Esophagus (tissue), 2 donors: ENCODE measurements around the gene ENTREP3. TPM values are rescaled to one million over a fixed set of nuclear protein-coding genes. Genes with fewer than 3 reads are reported as not detected.
"Not testable (repeated sequence)": the region's sequence is repeated elsewhere in the genome, so short reads cannot be mapped to it uniquely, and the experiment has no call there.

Source experiments
- H3K27ac ChIP-seq, 2 donors: one replicate each; pipeline ENCODE4 v1.5.1; 2013; ENCODE audit warnings: low read depth in 2 of 2, mild to moderate bottlenecking in 2 of 2, inconsistent platforms in 1 of 2, low read length in 1 of 2, moderate library complexity in 1 of 2
- H3K27me3 ChIP-seq, 2 donors: one replicate each; pipeline ENCODE4 v1.6.1; 2013; ENCODE audit warnings: low read length in 2 of 2, control low read depth in 1 of 2, mild to moderate bottlenecking in 1 of 2; ENCODE audit not compliant: insufficient read depth in 2 of 2, control insufficient read depth in 1 of 2
- H3K36me3 ChIP-seq, 2 donors: one replicate each; pipeline ENCODE4 v1.6.1; 2013; ENCODE audit warnings: low read length in 1 of 2; ENCODE audit not compliant: control insufficient read depth in 2 of 2, insufficient read depth in 2 of 2
- H3K4me1 ChIP-seq, 2 donors: one replicate each; pipeline ENCODE4 v1.6.1; 2013; ENCODE audit warnings: low read length in 1 of 2; ENCODE audit not compliant: control insufficient read depth in 2 of 2, insufficient read depth in 2 of 2
- H3K4me3 ChIP-seq, 2 donors: one replicate each; pipeline ENCODE4 v1.5.1; 2013; ENCODE audit warnings: low read length in 2 of 2, mild to moderate bottlenecking in 2 of 2, low read depth in 1 of 2, moderate library complexity in 1 of 2
- H3K9me3 ChIP-seq, 2 donors: one replicate each; pipeline ENCODE4 v1.6.1; 2013; ENCODE audit warnings: mild to moderate bottlenecking in 2 of 2, low read depth in 1 of 2, low read length in 1 of 2, moderate library complexity in 1 of 2; ENCODE audit not compliant: control insufficient read depth in 2 of 2, insufficient read depth in 1 of 2
- WGBS, 2 donors: extraction: QIAGEN DNeasy Blood & Tissue Kit; methylation state at CpG; one replicate each; pipeline ENCODE4 v1.1.7; 2013; 5-methylcytosine and 5-hydroxymethylcytosine counted together
- polyA plus RNA-seq, 2 donors: library from polyadenylated mRNA; stranded (reverse); fragments of 200-250 nt; gene quantifications; one replicate each; pipeline ENCODE4 v1.2.3, GENCODE V29; 2013
- donor health status: healthy with polysubstance abuse.
- donor health status: Bipolar disorder and iron deficiency.

ENTREP3 gene
- polyA plus RNA-seq, 2 donors, result 12.7 to 13.6 TPM

DNA sequence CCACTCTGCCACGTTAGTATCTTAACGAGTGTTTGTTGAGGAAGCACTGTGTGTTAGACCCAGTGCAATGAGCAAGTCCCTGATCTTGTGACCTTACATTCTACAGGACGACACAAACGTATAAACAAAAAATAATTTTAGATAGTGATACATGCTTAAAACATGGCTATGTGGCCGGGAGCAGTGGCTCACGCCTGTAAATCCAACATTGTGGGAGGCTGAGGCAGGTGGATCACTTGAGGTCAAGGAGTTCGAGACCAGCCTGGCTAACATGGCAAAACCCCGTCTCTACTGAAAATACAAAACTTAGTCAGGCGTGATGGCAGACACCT is 27.2 kb downstream of the ENTREP3 start:
- peak overlapping the region; percentile 24 to 82 for H3K4me3 ChIP-seq
- peak overlapping the region; percentile 64 to 88 for H3K27ac ChIP-seq
- H3K36me3 ChIP-seq, result no peaks in the 10 kb centered on the region

DNA sequence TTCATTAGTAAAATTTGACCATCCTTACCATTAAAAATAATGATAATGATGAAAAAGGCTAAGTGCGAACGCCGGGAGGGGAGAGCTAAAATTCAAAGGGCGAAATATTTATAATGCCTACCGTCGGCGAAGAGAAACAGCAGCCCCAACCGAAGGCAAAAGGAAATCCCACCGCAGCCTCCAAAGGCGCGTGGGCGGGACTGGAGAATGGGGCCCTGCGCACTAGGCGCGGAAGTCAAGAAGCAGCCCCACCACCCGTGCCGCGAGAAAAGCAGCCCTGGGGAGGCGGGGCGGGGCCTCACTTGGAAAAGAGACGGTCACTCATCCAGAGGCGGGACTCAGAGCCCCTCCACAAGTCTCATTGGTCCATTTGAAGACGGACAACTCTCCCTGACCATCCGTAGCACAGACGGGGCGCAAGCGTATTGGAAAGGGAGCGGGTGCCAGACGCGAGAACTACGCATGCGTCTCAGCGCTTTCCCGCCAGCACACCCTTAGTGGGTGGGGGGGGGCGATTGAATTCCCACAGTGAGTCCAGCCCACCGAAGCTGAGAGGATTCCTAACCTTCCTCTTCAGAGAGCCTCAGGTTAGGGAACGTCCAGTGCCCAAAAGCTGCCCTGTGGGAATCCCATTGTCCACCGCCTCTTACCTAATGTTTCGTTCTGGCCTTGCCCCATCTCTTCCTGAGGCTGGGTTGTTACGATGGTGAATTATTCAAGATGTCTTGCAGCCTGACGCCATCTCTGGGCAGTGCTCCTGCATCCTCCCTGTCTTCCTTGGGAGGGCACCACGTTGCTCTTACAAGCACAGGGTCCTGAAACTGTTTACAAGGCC is 27.8 kb downstream of the ENTREP3 start:
- no peaks in the 10 kb centered on the region for H3K9me3 ChIP-seq
- H3K27ac ChIP-seq, result peak overlapping the region; percentile 74 to 92
- peaks cover 0 to 4% of the 10 kb centered on the region in 2 donors for H3K4me1 ChIP-seq
- peak overlapping the region; percentile 44 to 82 for H3K4me3 ChIP-seq
- 0 to 1% methylated on average over 42 of the region's 42 CpGs for WGBS, 2 donors
- no peaks in the 10 kb centered on the region for H3K27me3 ChIP-seq
- no peaks in the 10 kb centered on the region for H3K36me3 ChIP-seq

More for the DNA sequence above, 27.2 kb downstream of the ENTREP3 start:
- Histone ChIP-seq H3K27me3 (no peaks in the 10 kb centered on the region), H3K4me1 (peaks cover 0 to 4% of the 10 kb centered on the region in 2 donors), H3K9me3 (no peaks in the 10 kb centered on the region)
- WGBS, 2 donors, result 51% methylated on average over 9 of the region's 9 CpGs

DNA sequence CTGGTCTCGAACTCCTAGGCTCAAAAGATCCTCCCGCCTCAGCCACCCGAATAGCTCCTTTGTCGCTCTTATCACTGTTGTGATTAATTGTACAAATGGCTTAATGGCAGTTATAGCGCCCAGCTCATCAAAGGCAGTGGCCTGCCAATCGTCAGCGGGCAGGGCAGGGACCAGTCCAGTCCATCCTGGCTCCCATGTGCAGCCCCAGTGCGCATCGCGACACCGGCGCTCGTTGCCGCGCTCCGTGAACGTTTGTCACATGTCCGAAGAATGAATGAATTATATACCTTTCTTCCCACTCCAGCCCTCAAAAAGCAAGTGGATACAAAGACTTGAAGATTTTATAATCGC is 28.4 kb downstream of the ENTREP3 start:
- H3K4me1 ChIP-seq, result peaks cover 0 to 4% of the 10 kb centered on the region in 2 donors
- H3K27ac ChIP-seq, result peak overlapping the region; percentile 74 to 77
- H3K9me3 ChIP-seq, result no peaks in the 10 kb centered on the region
- WGBS, 2 donors, result 0 to 1% methylated on average over 19 of the region's 19 CpGs
- H3K36me3 ChIP-seq, result no peaks in the 10 kb centered on the region
- H3K27me3 ChIP-seq, result no peaks in the 10 kb centered on the region
- peak overlapping the region; percentile 44 to 82 for H3K4me3 ChIP-seq

DNA sequence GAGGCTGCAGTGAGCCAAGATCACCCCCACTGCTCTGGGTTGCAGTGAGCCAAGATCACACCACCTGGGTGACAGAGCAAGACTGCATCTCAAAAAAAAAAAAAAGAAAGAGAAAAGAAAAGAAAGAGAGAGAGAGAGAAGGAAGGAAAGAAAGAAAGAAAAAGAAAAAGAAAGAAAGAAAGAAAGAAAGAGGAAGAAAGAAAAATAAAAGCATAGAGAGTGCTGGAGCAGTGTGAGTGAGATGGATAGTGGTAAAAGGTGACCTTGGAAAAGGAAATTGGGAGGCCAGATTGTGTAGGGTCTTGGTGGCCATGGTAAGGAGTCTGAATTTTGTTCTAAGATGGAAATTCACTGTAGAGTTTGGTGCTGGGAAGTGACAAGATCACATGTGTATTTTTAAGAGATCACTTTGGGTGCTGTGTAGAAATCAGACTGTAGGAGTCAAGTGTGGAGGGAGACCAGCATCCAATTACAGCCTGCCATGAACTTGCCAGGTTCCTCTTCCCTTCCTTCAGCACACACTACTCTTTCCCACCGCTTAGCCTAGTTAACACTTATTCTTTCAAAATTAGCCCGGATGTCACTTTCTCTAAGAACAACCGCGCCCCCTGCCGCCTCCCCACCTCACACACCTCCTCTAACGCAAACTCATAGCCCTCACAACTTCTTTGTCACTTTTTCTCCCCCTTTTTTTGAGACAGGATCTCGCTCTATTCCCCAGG is 28.9 kb downstream of the ENTREP3 start:
- peak overlapping the region; percentile 74 to 77 for H3K27ac ChIP-seq
- 1% methylated on average over 7 of the region's 7 CpGs for WGBS, 2 donors
- H3K36me3 ChIP-seq, result no peaks in the 10 kb centered on the region
- peak overlapping the region; percentile 44 to 82 for H3K4me3 ChIP-seq
- no peaks in the 10 kb centered on the region for H3K27me3 ChIP-seq
- peaks cover 0 to 4% of the 10 kb centered on the region in 2 donors for H3K4me1 ChIP-seq
- H3K9me3 ChIP-seq, result no peaks in the 10 kb centered on the region

DNA sequence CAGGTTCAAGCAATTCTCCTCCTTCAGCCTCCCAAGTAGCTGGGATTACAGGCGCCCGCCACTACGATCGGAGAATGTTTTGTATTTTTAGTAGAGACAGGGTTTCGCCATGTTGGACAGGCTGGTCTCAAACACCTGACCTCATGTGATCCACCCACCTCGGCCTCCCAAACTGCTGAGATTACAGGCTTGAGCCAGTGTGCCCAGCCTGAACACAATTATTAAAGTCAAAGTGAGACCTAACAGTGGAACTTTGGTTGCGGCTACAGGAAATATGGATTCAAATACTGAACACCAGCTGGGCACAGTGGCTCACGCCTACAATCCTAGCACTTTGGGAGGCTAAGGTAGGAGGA is 29.9 kb downstream of the ENTREP3 start:
- 91 to 95% methylated on average over 8 of the region's 8 CpGs for WGBS, 2 donors
- peak overlapping the region in 1 of 2 donors; percentile 58 for H3K27ac ChIP-seq
- H3K4me1 ChIP-seq, H3K4me3 ChIP-seq, H3K27me3 ChIP-seq, H3K36me3 ChIP-seq, H3K9me3 ChIP-seq: not testable (repeated sequence)

DNA sequence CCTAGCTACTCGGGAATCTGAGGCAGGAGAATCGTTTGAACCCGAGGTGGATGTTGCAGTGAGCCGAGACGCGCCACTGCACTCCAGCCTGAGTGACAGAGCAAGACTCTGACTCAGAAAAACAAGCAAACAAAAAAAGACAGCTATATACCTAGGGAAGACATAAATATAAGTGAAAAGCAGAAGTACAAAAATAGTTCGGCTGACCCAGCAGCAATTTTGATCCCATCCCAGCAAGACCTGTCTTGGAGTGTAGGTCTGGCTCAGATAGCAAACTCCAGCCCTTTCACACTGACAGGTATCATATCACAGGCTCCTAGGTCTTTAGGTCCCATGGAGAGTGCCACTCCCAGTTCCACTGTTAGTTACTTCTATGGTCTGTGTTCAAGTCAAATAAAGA is 32.2 kb downstream of the ENTREP3 start:
- 78 to 81% methylated on average over 7 of the region's 7 CpGs for WGBS, 2 donors
- no peaks in the 10 kb centered on the region for H3K27me3 ChIP-seq
- H3K9me3 ChIP-seq, result no peaks in the 10 kb centered on the region
- no peaks in the 10 kb centered on the region for H3K36me3 ChIP-seq
- H3K27ac ChIP-seq, result peak overlapping the region in 1 of 2 donors; percentile 20
- H3K4me3 ChIP-seq, result no peak overlapping the region
- H3K4me1 ChIP-seq, result peaks cover 0 to 4% of the 10 kb centered on the region in 2 donors

DNA sequence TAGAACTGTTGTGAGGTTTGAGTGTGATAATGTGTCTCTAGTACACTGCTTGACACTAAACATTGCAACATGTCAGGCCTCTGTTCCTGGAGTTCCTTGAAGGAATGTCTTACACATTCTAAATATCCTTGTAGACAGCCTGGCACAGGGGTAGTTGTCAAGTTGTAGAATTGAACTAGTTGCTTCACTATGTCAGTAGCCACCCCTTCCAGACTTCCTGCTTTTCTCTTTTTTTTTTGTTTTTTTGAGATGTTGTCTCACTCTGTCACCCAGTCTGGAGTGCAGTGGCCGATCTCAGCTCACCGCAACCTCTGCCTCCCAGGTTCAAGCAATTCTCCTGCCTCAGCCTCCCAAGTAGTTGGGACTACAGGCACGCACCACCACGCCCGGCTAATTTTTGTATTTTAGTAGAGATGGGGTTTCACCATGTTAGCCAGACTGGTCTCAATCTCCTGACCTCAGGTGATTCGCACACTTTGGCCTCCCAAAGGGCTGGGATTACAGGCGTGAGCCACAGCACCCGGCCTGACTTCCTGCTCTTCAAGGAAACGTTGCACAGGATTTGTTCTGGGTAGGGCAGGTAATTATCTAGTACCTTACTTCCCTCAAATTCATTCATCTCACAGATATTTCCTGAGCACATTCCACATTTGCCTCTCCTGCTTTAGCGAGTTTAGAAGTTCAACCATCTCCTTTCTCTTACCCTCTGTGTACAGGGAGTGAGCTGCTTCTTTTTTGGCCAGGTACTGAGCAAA is 34.9 kb downstream of the ENTREP3 start:
- WGBS, 2 donors, result 77 to 80% methylated on average over 10 of the region's 10 CpGs

DNA sequence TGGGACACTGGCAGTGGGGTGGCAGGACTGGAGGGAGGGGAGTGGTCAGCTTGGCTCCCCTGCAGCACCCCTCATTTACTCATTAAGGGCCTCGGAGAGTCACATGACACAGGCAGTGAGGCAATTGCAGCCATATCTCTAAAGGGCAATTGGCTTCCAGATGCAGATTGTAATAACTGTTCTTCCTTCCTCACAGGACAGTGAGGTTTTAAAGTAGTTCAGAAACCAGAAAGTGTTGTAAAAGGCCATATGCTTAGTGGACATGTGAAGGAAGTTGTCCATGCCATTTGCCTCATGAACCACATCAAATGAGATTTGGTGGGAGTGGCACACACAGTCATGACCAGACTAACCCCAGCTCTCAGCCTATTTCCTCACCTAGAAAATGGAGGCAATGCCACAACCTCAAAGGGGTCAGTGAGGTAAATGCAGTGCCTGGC is 35.7 kb downstream of the ENTREP3 start:
- H3K4me3 ChIP-seq, result no peak overlapping the region
- WGBS, 2 donors, result 0 to 8% methylated on average over 1 of the region's 1 CpG
- H3K27ac ChIP-seq, result peak overlapping the region; percentile 30 to 64
- H3K27me3 ChIP-seq, result no peaks in the 10 kb centered on the region
- no peaks in the 10 kb centered on the region for H3K9me3 ChIP-seq
- peaks cover 3 to 5% of the 10 kb centered on the region in 2 donors for H3K4me1 ChIP-seq
- H3K36me3 ChIP-seq, result peaks cover 0 to 4% of the 10 kb centered on the region in 2 donors

More for the DNA sequence above, 34.9 kb downstream of the ENTREP3 start:
- not testable (repeated sequence) for H3K9me3 ChIP-seq, H3K27me3 ChIP-seq, H3K36me3 ChIP-seq, H3K4me1 ChIP-seq, H3K4me3 ChIP-seq
- H3K27ac ChIP-seq, result peak overlapping the region; percentile 30 to 55

DNA sequence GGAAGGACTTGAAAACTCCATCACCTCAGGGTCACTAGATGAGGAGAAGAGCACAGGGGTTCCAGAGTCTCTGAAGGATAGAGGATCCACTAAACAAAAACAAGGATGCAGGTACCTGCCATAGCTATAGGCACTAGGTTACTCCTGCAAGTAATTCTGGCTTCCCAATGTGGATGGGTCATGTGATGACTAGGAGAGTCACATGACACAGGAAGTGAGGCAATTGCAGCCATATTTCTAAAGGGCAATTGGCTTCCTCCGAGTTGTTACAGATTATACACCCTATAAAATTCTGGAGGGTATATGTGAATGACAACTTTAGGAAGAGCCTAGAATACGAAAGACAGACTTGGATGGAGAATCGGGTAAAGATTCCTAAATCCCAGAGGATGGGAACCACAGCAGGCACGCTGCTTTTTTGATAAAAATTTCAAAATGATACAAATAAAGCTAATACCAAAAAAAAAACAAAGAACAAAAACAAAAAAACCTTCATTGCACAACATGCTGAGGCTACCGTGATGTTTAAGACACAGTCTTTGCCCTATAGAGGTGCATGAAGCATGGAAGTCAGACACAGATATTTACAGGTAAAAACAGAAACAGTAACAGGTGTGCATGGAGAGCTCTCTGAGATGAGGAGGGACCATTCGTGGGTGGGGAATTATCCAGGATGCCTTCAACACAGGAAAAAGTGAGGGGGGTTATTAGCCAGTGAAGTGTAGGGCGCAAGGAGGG is 36.3 kb downstream of the ENTREP3 start:
- Histone ChIP-seq H3K9me3 (no peaks in the 10 kb centered on the region), H3K27ac (peak overlapping the region; percentile 11 to 64), H3K4me3 (no peak overlapping the region), H3K4me1 (peaks cover 3 to 5% of the 10 kb centered on the region in 2 donors), H3K36me3 (peaks cover 0 to 4% of the 10 kb centered on the region in 2 donors), H3K27me3 (no peaks in the 10 kb centered on the region)
- 44 to 53% methylated on average over 7 of the region's 7 CpGs for WGBS, 2 donors
